Choroid plexus epithelial cell (primary cell): ENCODE results near the gene SPATA1.
A peak's percentile ranks its signal among the peaks of the same experiment; 100 is the strongest.
"Not testable (repeated sequence)": the region's sequence is repeated elsewhere in the genome, so short reads cannot be mapped to it uniquely, and the experiment has no call there.

ENCODE experiments used
- DNase-seq: peaks from one replicate; pipeline ENCODE4 v3.0.0-alpha.2; 2010; ENCODE audit warnings: low read depth
- H3K4me3 ChIP-seq: 2 replicates; pipeline ENCODE4 v1.5.1; 2011; ENCODE audit warnings: low read depth, mild to moderate bottlenecking, control low read depth, low read length, moderate library complexity
- CTCF ChIP-seq: conservative IDR thresholded peaks from 2 replicates; pipeline ENCODE4 v1.5.1; 2011; ENCODE audit warnings: low read depth, mild to moderate bottlenecking, control low read depth, inconsistent platforms, low read length, moderate library complexity

The SPATA1 gene

DNA sequence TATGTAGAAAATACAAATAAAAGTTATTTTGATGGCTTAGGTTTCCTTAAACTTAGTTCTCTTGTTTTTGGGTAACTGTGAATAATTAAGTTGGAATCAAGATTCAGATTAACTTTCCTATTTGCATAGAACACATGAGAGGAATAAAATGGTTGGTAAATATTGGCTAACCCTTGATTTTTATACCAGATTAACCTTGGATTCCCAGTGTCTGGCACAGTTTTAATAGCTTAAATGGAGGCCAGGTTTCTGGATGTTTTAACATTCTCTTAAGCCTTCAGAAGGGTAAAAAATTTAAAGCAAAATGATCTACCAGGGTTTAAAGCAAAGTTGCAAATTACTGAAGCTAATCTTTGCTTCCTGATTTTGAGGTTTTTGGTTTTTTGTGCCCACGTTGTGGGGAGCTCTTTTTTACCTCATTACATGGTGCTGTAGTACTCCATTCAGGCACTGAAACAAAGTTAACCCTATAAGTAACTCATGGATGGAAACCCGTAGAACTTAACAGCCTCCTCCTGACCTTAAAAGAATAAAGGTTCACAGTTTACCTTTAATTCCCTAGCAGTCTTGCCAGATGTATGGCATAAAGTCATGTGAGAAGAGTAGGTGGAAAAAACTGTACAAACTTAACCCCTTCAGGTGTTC, 8.4 kb upstream of the SPATA1 start:
- H3K4me3 ChIP-seq, result no peak overlapping the region
- no peak for TF ChIP-seq CTCF
- no peak for DNase-seq

DNA sequence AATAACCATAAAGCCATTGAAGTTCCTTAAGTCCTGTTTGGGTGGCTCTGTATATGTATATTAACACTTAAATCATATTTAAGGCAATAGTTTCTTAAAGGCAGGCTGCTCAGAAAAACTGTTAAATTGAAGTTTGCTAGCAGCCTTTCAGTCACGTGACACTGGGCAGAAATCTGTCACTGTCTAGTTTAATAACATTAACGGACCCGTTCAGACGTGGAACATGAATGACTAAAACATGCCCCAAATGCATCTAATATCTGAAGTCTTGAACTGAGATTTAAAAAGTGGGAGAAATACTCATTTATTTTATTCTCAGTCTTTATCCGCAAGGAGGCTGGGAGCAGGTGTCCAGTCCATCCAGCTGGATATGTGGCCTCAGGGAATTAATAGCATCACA, 3.3 kb upstream of the SPATA1 start:
- DNase-seq, result no peak
- no peak for TF ChIP-seq CTCF
- no peak overlapping the region for H3K4me3 ChIP-seq

GRCh38 chr1:84504580-84505492, 1.4 kb upstream of the SPATA1 start:
- peak overlapping the region; percentile 94 for H3K4me3 ChIP-seq
- DNase-seq, result peak; percentile 82
- peak; percentile 47 for TF ChIP-seq CTCF

DNA sequence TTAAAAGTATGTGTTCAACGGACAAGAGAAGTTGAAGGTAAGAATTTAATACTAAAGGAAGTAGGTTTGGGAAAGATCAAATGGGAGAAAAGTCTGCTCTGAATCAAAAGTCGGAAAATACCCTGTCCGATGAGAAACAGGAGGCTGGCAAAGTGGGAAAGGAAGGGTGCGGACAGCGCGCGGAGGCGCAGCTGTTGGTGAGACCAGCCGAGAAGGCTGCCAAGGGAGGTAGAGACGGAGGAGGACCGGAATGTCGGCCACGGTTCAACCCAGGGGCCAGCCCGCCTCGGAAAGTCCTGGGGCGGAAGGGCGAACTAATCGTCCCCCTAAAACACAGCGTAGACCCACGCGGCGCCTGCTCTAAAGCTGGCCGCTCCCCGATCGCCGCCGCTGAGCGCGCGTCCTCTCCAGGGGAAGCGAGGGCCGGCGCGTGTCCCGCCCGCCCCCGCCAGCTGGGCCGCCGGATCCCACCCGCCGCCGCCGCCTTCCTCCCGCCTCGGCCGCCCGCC, 639 bp upstream of the SPATA1 start:
- peak overlapping the region; percentile 94 for H3K4me3 ChIP-seq
- peak; percentile 0 for TF ChIP-seq CTCF
- peak; percentile 57 for DNase-seq

DNA sequence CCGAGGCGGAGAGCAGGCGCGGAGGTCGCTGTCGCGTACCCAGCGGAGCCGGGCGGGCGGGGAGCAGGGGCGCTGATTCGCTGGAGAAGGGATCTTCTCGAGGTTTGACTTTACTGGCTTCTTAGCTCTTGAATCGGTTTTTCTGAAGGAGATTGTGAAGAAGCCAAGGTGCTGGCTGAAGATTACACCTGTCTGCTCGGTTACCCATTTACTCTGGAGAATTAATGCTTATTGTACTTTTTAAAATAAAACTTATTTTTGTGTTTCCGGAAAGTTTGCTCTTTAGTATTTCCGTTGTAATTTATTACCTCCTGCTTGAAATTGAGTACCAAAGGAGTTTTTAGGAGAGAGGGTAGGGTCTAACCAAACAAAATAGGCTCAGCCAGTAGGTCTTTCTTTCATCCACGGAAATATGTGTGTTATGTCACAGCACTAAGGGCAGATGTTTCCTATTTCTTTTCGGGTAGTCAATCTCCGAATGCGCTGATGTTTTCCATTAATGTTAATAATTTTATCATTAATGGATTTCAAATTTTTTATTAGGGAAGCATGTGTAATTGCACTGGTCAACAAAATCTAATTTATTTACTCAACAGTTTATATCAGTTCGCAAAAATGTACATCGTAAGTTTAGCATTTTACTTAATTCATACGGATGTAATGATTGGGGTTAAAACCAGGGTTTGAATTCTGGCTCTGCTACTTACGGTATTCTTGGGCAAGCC, 705 bp downstream of the SPATA1 start:
- H3K4me3 ChIP-seq, result peak overlapping the region; percentile 94
- DNase-seq, result no peak
- peak; percentile 3 for TF ChIP-seq CTCF

DNA sequence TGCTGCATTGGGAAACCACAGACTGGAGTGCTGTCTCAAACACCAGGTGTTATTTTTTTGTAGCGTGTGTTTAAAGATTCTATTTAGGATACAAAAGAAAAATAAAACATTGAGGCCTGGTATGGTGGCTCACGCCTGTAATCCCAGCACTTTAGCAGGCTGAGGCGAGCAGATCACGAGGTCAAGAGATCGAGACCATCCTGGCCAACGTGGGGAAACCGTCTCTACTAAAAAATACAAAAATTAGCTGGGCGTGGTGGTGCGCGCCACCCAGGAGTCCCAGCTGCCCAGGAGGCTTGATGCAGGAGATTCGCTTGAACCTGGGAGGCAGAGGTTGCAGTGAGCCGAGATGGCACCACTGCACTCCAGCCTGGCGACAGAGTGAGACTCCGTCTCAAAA, 1.7 kb downstream of the SPATA1 start:
- not testable (repeated sequence) for DNase-seq, H3K4me3 ChIP-seq

DNA sequence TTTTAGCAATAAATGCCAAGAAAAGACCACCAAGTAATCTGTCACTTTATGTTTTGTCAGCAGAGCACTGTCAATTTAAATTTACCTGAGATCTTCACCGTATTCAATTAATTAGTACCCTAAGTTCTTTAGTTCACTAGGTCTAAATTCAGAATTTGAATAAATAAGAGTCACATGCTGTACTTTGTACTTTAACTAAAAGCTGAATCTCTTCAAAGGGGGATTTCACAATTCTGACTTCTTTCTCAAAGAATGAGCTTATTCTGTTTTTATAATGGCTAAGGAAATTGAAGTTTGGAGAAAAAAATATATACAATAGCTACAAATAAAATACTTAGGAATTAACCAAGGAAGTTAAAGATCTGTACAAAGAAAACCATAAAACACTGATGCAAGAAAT, 2.3 kb downstream of the SPATA1 start:
- H3K4me3 ChIP-seq, result no peak overlapping the region
- DNase-seq, result no peak
- TF ChIP-seq CTCF, result no peak
